Liver (tissue), 3 donors: ENCODE measurements around the gene ZDHHC4.

Experiments
- ATF3 ChIP-seq: IDR thresholded peaks from 2 replicates; pipeline ENCODE4 v1.6.1; 2016; ENCODE audit warnings: antibody characterized with exemption
- CTCF ChIP-seq: fragments of 150-350 bp; IDR thresholded peaks from 2 replicates; pipeline ENCODE4 v1.5.1; 2017; ENCODE audit warnings: improper control_type of control experiment, low read depth, low read length; ENCODE audit not compliant: missing input control
- TAF1 ChIP-seq: conservative IDR thresholded peaks from 2 replicates; pipeline ENCODE4 v1.6.1; 2016; ENCODE audit warnings: antibody characterized with exemption, mild to moderate bottlenecking
- donor health status: healthy.
- donor health status: healthy.

GRCh38 chr7:6571160-6571779 lies 6.0 kb upstream of the ZDHHC4 start:
- TF ChIP-seq CTCF: no peak
- TF ChIP-seq TAF1: no peak
- no peak for TF ChIP-seq ATF3
